GM12801 (cell line): ENCODE data around the gene SLC1A2.

Experiments used
- TF ChIP-seq, protein P1 (sequence below): IDR thresholded peaks from one replicate; pipeline ENCODE4 v1.5.1; 2011; ENCODE audit warnings: control low read depth; ENCODE audit not compliant: insufficient read length; ENCODE audit errors: extremely low read depth

SLC1A2 gene

DNA sequence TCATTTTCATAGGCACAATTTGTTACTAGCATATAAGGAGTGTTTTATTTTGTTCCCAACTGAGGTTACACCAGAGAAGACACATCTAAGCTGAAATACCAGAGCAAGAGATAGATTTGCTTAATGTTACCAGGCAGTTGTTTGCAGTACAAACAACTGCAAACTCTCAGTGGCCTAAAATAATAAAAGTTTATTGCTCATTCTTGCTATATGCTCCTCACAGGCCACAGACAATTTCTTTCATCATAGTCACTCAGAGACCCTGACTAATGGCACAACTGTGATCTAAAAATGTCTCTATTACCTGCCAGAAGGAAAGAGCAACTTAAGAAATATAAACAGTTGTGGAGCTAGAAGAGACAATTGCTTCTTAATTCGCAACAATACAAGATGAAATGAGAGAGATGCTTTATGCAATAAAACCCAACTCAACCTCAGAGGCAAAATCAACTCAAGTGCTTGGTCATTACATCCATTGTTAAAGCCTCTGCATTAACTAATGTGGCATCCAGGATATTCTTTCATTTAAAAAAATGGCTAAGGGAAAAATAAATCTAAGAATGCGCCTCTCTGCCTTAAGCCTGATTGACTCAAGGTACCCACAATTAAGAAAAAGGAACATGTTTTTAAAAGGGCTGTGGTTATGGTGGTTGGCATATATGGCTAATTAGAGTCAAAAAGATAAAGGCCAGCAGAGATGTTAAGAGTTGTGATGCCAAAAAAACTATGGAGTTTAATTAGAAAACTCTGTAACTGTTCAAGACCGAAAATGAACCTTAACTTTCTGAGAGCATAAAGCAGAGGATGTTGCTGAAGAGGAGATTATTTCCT is 176.7 kb downstream of the SLC1A2 start:
- TF ChIP-seq, protein P1, sequence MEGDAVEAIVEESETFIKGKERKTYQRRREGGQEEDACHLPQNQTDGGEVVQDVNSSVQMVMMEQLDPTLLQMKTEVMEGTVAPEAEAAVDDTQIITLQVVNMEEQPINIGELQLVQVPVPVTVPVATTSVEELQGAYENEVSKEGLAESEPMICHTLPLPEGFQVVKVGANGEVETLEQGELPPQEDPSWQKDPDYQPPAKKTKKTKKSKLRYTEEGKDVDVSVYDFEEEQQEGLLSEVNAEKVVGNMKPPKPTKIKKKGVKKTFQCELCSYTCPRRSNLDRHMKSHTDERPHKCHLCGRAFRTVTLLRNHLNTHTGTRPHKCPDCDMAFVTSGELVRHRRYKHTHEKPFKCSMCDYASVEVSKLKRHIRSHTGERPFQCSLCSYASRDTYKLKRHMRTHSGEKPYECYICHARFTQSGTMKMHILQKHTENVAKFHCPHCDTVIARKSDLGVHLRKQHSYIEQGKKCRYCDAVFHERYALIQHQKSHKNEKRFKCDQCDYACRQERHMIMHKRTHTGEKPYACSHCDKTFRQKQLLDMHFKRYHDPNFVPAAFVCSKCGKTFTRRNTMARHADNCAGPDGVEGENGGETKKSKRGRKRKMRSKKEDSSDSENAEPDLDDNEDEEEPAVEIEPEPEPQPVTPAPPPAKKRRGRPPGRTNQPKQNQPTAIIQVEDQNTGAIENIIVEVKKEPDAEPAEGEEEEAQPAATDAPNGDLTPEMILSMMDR: no peak

DNA sequence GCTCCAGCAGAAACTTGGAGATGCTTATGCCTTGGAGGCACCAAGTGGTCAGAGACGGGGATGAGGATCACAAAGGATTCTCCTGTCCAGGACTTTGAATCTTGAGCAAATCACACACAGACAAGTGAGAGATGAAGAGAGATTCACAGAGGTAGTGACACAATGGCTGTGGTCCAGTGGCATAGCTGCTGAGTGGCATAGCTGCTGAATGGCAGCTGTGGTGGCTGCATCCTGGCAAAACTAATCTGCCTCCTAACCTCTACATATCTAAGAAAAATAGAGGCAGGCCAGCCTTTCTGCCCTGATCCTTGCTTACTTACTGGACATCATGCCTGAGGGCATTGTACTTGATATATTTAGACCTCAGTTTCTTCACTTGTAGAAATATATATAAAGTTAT is 177.8 kb downstream of the SLC1A2 start:
- TF ChIP-seq, protein P1: no peak

DNA sequence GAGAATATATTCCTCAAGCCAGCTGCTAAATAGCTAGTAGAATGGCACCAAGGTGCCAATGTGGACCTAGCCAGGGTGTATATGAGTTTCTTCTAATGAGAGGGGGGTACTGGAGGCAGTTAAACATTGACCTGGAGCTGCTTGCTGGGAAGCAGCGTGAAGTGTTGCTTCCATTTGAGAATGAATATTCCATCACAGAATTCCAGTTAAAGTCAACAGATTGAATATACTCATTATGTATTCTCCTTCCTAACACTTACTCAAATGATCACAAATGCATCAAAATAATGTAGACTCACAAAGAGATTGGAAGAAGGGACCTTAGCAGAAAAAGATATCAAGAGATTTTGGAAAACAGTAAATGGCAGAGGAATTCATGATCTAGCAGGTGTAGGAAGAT is 178.3 kb downstream of the SLC1A2 start:
- TF ChIP-seq, protein P1: no peak

DNA sequence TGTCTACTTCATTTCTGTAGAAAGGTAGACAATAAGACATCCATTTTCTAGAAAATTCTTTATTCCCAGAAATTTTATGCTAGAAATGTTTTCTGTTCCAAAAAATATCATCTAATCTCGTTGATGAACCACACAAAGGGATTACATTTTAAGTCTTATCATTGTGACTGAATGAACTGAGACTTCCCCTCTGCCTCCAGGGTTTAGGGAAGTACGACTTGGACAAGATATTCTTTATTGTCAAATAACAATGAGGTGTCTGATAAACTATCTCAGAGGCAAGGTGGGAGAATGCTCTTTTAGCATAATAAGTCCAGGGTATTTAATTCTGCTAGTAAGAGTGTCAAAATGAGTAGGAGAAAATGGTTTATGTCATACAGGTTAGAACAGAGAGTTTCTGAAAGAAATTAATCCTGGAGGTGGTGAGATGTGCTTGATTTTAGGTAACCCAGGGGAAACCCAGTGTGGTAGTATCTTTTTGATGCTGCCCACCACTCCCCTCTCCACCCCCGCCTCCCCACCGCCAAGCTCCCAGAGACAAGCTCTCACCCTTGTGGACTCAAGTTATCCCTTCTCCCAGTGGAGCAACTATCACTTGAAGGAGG is 179.8 kb downstream of the SLC1A2 start:
- TF ChIP-seq, protein P1: no peak

DNA sequence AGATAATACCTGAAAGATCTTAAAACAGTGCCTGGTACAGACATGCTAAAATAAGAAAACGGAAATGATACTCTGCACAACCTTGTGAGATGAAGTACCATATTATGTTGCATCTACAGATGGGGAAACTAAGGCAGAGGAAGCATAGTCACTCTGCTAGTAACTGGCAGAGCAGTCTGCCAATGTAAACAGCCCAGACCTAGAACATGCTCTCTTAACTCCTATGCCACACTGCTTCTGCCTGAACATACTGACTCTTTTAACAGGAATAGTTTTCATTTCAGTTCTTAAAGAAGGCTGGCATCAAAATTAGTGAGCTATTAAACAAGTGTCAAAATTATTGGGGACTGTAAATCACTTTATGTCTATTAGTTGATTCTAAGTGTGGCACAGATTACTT is 180.5 kb downstream of the SLC1A2 start:
- TF ChIP-seq, protein P1: no peak

DNA sequence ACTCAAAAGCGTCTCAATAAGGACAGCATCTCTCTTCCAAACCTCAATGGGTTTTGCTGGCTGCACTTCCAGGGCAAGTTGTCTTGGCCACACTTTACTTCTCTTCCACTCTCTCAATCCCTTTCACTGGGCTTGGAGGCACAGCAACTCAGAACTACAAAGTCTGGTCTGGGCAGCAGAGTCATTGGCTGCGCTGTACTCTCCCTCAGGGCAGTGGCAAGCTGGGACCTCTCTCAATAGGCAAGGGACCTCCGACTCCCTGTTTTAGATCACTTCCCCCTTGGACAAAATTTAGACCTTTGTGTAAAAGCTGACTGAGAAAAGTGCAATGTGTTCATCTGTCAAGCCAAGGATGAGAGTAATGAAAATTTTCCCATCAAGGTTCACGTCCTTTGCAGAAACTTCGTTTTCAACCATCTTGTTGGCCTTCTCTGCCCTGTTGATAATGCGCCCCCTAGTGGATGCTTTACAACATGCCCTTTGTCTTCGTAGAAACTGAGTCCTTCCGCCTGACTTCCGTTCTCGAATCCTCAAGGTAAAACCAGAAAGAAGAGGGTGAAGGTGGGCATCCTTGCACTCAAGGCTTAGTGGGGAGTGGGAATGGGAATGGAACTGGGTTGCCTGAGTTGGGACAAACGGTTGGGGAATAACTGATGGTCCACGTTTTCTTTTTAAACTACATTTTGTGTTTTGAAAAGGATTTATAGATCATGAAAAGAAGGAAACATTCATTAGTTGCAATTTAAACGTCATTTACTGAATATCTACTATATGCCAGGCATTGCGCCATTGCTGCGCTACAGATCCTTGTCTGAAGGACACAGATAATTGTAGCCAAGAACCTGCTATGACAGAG is 181.3 kb downstream of the SLC1A2 start:
- TF ChIP-seq, protein P1: no peak

DNA sequence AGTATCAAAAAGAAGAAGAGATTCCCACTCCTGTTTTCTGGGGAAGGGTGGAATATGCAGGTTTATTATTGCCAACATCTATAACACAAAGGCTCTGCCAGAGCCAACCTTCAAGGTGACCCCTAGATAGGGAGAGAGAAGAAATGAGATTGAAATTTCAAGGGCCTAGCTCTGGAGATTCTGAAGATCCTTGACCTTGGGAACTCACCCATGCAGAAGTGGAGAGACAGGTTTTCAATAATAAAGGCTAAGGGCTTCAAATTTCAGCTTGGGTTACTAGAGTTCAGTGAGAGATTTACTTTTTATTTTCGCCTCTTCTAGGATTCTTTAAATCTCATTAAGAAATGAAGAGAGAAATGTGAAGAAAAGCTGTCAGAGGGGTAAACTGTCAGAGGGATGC is 182.0 kb downstream of the SLC1A2 start:
- TF ChIP-seq, protein P1: no peak
